Testis (tissue), 3 donors: Measurements from ENCODE around the gene ENDOU. TPM values are rescaled to one million over a fixed set of nuclear protein-coding genes. Genes with fewer than 3 reads are reported as not detected.

Experiments
- DNase-seq: peaks from one replicate; pipeline ENCODE4 v3.0.0-alpha.2; 2019
- H3K27ac ChIP-seq, 2 donors: fragments of 200-600 bp; sonication (generic); one replicate each; pipeline ENCODE4 v1.5.1; 2019
- H3K27me3 ChIP-seq: fragments of 200-600 bp; sonication (generic); one replicate; pipeline ENCODE4 v1.5.1; 2019
- H3K36me3 ChIP-seq: fragments of 200-600 bp; sonication (generic); one replicate; pipeline ENCODE4 v1.5.1; 2017; ENCODE audit warnings: low read depth; ENCODE audit errors: missing control alignments
- H3K4me1 ChIP-seq: fragments of 200-600 bp; sonication (generic); one replicate; pipeline ENCODE4 v1.5.1; 2019
- H3K4me3 ChIP-seq, 2 donors: fragments of 200-600 bp; sonication (generic); one replicate each; pipeline ENCODE4 v1.5.1; 2017 to 2019
- H3K9me3 ChIP-seq: fragments of 200-600 bp; sonication (generic); one replicate; pipeline ENCODE4 v1.5.1; 2017
- POLR2A ChIP-seq: fragments of 450-650 bp; IDR thresholded peaks from one replicate; pipeline ENCODE4 v1.6.1; 2017; ENCODE audit warnings: antibody characterized with exemption, mild to moderate bottlenecking, moderate library complexity
- WGBS, 2 donors: methylation state at CpG; one replicate each; pipeline ENCODE4 v1.1.5; 2018; 5-methylcytosine and 5-hydroxymethylcytosine counted together
- intact Hi-C: fragments of 100-400 bp; cut with DNase I; formaldehyde crosslinking; loops from one replicate; pipeline ENCODE4 v1.15.1; 2023; ENCODE audit warnings: low total_unique reads
- polyA plus RNA-seq: library from polyadenylated mRNA; stranded (reverse); fragments of 350-450 nt; fragmentation: Illumina TruSeq; extraction: RNeasy Lipid Tissue Mini Kit (QIAGEN cat#74804); gene quantifications from one replicate; pipeline ENCODE4 v1.2.3, GENCODE V29; 2014; ENCODE audit warnings: low read depth, low replicate concordance; ENCODE audit not compliant: insufficient read depth
- total RNA-seq, 2 donors: library from RNA; depleted of rRNA; stranded (reverse); fragments of >200 nt; gene quantifications; one replicate each; pipeline ENCODE4 v1.2.3, GENCODE V29; 2016
- TF ChIP-seq, protein P1 (sequence below), 3 experiments: fragments of 450-650 bp in 2 of 3; fragments of 200-600 bp in 1 of 3; sonication (generic) in 1 of 3; IDR thresholded peaks; one replicate each; pipeline ENCODE4 v1.5.1; 2016 to 2019; ENCODE audit warnings: antibody characterized with exemption in 3 of 3, mild to moderate bottlenecking in 2 of 3, moderate library complexity in 1 of 3

ENDOU gene
- total and polyA plus RNA-seq, 3 donors from 2014 or later, result 0.16 to 0.43 (median 0.21) TPM

DNA sequence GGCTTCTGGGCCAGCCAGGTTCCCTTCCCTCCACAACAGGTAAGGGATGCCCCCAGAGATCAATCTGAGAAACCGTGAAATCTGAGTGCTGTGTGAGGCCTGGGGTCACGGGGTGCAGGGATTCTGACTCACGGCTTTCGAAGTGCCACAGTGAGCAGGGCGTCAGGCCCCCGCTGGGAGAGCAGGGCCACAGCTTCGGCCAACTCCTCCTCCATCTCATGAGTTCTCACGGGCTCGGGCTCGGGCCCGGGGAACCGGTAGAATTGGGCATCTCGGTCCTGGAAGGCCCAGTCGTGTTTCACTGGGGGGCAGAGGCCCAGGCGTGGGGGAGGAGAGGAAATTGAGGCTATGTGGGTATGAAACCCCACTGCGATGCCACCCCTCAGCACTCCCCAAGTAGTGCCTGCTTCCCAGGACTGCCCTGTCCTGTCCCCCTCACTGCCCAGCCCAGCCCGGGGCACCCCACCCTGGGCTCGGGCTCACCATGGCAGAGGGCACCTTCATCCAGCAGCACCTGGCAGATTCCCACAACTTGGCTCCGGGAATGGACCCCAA lies 25.7 kb upstream of the ENDOU start:
- TF ChIP-seq, protein P1, sequence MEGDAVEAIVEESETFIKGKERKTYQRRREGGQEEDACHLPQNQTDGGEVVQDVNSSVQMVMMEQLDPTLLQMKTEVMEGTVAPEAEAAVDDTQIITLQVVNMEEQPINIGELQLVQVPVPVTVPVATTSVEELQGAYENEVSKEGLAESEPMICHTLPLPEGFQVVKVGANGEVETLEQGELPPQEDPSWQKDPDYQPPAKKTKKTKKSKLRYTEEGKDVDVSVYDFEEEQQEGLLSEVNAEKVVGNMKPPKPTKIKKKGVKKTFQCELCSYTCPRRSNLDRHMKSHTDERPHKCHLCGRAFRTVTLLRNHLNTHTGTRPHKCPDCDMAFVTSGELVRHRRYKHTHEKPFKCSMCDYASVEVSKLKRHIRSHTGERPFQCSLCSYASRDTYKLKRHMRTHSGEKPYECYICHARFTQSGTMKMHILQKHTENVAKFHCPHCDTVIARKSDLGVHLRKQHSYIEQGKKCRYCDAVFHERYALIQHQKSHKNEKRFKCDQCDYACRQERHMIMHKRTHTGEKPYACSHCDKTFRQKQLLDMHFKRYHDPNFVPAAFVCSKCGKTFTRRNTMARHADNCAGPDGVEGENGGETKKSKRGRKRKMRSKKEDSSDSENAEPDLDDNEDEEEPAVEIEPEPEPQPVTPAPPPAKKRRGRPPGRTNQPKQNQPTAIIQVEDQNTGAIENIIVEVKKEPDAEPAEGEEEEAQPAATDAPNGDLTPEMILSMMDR (IDR thresholded peaks at IDR 0.05), result no peak
- TF ChIP-seq POLR2A, result no peak
- Histone ChIP-seq H3K27me3 (no peaks in the 10 kb centered on the region), H3K9me3 (no peaks in the 10 kb centered on the region), H3K36me3 (no peaks in the 10 kb centered on the region), H3K4me3 (no peak overlapping the region), H3K4me1 (peaks cover 29% of the 10 kb centered on the region), H3K27ac (no peak overlapping the region)
- intact Hi-C loops, result no loop called here
- no peak for DNase-seq
- WGBS, 2 donors, result 78 to 88% methylated on average over 4 to 19 of the region's 19 CpGs

DNA sequence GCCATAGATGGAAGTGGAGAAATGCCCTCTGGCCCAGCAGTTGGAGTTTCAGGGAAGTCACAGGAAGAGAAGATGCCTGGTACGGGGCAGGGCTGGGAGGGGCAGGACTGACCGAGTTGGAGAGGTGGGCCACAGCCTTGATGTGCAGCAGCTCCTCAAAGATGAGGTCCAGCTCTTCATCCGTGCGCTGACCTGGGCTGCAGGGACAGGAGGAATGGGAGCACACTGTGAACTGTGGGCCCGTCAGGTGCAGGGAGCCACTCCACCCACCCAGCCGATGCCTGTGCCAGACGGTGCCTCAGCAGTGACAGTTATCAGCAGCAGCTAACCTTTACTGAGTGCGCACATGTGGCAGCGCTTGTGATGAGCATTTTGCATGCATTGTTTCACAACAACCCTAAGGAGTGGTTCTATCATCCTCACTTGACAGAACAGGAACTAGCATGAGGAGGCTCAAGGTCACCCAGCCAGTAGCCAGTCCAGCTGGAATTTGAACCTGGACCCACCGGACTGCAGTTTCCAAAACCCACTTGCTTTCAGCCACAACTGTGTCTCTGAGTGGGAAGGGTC lies 25.0 kb upstream of the ENDOU start:
- Histone ChIP-seq H3K27ac (no peak overlapping the region), H3K27me3 (no peaks in the 10 kb centered on the region)

DNA sequence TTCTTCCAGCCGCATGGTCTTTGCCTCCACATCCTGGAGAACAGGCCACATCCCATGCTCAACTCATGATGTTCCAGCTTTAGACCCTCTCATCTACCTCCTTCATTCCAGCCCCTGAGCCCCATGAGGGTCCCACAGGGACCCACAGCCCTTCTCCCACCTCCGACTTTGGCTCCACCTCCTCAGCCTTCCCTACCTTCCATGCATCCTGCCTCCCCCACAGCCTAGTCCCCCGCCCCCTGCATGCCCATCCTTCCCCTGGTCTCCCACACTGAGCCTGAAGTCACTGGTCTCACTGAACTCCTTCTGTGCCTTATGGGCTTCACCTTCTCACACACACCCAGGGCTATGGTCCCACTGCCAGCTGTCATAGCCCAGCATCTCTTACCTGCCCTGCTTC lies 23.6 kb upstream of the ENDOU start:
- no peaks in the 10 kb centered on the region for H3K36me3 ChIP-seq

More for the DNA sequence above, 25.0 kb upstream of the ENDOU start:
- TF ChIP-seq, protein P1 (IDR thresholded peaks at IDR 0.05), result no peak
- no peak for TF ChIP-seq POLR2A
- no peaks in the 10 kb centered on the region for H3K9me3 ChIP-seq
- H3K4me1 ChIP-seq, result peaks cover 23% of the 10 kb centered on the region
- H3K4me3 ChIP-seq, result no peak overlapping the region
- DNase-seq, result no peak
- 68 to 86% methylated on average over 4 to 10 of the region's 10 CpGs for WGBS, 2 donors
- H3K36me3 ChIP-seq, result no peaks in the 10 kb centered on the region
- intact Hi-C loops, result no loop called here

DNA sequence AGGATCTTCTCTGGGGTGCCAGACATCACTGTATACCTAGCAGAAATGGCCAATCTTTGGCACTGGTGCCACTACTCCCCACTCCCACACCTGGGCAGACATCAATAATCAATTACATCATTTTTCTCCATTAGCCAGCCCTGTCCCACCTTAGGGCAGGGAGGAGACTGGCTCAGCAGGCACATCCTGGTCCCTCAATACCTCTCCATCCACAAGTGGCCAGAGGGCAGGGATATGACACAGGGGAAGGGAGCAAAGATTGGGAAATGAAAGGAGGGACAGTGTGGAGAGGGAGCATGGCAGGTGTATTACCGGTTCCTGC lies 23.2 kb upstream of the ENDOU start:
- 75 to 80% methylated on average over 1 of the region's 1 CpG for WGBS, 2 donors
- H3K27me3 ChIP-seq, result no peaks in the 10 kb centered on the region
- no peak for TF ChIP-seq POLR2A
- TF ChIP-seq, protein P1 (IDR thresholded peaks at IDR 0.05), result no peak
- no peak overlapping the region for H3K27ac ChIP-seq
- no peak overlapping the region for H3K4me3 ChIP-seq
- no peak for DNase-seq
- peaks cover 14% of the 10 kb centered on the region for H3K4me1 ChIP-seq
- no peaks in the 10 kb centered on the region for H3K36me3 ChIP-seq
- H3K9me3 ChIP-seq, result no peaks in the 10 kb centered on the region
- intact Hi-C loops, result no loop called here

More for the DNA sequence above, 23.6 kb upstream of the ENDOU start:
- H3K4me3 ChIP-seq, result no peak overlapping the region
- no peaks in the 10 kb centered on the region for H3K9me3 ChIP-seq
- intact Hi-C loops, result no loop called here
- WGBS, 2 donors, result 92 to 99% methylated on average over 3 of the region's 3 CpGs
- H3K4me1 ChIP-seq, result peaks cover 18% of the 10 kb centered on the region
- no peak for TF ChIP-seq POLR2A
- TF ChIP-seq, protein P1 (IDR thresholded peaks at IDR 0.05), result no peak
- no peaks in the 10 kb centered on the region for H3K27me3 ChIP-seq
- no peak overlapping the region for H3K27ac ChIP-seq
- no peak for DNase-seq
